ENCODE results near the gene SLC25A15.
A peak's percentile ranks its signal among the peaks of the same experiment; 100 is the strongest.

SLC25A15 gene

DNA sequence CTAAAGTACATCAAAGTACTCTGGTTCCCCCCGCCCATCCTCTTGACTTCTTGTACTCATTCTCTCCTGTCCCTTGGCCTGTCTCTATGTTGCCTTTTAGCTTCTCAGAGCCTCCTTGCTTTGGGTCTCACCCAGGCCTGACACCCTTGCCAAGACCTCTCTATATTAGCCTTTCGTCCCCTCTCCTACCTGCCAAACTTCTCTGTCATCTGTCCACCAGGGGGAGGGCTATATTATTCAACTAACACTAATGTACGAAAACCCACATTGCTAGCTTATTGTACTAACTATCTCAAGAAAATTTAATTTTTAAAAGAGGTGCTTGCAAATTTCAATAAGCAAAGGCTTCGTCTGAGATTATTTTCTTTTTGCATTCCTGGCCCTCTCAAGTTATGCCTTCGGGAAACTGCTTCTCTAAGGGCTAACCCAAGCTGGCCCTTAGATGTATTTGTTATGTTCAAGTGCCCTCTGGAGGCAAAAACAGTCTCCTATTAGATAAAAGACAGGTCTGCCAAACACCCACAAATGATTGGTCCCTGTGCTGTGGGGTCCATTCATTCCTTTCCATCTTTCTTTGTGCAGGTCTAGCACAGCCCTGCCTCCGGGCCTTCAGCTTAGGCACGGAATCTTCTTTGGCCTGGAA, 12.1 kb upstream of the SLC25A15 start (continued):
- TF ChIP-seq, protein P1, sequence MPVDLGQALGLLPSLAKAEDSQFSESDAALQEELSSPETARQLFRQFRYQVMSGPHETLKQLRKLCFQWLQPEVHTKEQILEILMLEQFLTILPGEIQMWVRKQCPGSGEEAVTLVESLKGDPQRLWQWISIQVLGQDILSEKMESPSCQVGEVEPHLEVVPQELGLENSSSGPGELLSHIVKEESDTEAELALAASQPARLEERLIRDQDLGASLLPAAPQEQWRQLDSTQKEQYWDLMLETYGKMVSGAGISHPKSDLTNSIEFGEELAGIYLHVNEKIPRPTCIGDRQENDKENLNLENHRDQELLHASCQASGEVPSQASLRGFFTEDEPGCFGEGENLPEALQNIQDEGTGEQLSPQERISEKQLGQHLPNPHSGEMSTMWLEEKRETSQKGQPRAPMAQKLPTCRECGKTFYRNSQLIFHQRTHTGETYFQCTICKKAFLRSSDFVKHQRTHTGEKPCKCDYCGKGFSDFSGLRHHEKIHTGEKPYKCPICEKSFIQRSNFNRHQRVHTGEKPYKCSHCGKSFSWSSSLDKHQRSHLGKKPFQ (tag by site-specific recombination; IDR thresholded peaks at IDR 0.05) = no peak
- no peak for TF ChIP-seq ZNF341 (tag by site-specific recombination; IDR thresholded peaks at IDR 0.05; ENCODE audit: low read depth)
- TF ChIP-seq ZNF548 (tag by site-specific recombination; IDR thresholded peaks at IDR 0.05) = no peak
- 0 out of 2 replicates have a peak, but pooled peaks have one; percentile 44 for TF ChIP-seq ZNF660 (tag by site-specific recombination; IDR thresholded peaks at IDR 0.05)
- no peak for TF ChIP-seq GLI2 (tag by site-specific recombination; IDR thresholded peaks at IDR 0.05; ENCODE audit: borderline replicate concordance, low read depth)
- TF ChIP-seq, protein P2, sequence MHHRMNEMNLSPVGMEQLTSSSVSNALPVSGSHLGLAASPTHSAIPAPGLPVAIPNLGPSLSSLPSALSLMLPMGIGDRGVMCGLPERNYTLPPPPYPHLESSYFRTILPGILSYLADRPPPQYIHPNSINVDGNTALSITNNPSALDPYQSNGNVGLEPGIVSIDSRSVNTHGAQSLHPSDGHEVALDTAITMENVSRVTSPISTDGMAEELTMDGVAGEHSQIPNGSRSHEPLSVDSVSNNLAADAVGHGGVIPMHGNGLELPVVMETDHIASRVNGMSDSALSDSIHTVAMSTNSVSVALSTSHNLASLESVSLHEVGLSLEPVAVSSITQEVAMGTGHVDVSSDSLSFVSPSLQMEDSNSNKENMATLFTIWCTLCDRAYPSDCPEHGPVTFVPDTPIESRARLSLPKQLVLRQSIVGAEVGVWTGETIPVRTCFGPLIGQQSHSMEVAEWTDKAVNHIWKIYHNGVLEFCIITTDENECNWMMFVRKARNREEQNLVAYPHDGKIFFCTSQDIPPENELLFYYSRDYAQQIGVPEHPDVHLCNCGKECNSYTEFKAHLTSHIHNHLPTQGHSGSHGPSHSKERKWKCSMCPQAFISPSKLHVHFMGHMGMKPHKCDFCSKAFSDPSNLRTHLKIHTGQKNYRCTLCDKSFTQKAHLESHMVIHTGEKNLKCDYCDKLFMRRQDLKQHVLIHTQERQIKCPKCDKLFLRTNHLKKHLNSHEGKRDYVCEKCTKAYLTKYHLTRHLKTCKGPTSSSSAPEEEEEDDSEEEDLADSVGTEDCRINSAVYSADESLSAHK (tag by site-specific recombination; IDR thresholded peaks at IDR 0.05) = no peak
- TF ChIP-seq ZFP3 (tag by site-specific recombination; IDR thresholded peaks at IDR 0.05; ENCODE audit: low read depth) = no peak
- no peak for TF ChIP-seq ZNF791 (tag by site-specific recombination; IDR thresholded peaks at IDR 0.05)
- TF ChIP-seq ZNF19 (tag by site-specific recombination; IDR thresholded peaks at IDR 0.05; ENCODE audit: low read depth) = no peak
- no peak; the same call in 1 of the 2 replicates for TF ChIP-seq KLF10 (tag by site-specific recombination; IDR thresholded peaks at IDR 0.05)
- TF ChIP-seq, protein P3, sequence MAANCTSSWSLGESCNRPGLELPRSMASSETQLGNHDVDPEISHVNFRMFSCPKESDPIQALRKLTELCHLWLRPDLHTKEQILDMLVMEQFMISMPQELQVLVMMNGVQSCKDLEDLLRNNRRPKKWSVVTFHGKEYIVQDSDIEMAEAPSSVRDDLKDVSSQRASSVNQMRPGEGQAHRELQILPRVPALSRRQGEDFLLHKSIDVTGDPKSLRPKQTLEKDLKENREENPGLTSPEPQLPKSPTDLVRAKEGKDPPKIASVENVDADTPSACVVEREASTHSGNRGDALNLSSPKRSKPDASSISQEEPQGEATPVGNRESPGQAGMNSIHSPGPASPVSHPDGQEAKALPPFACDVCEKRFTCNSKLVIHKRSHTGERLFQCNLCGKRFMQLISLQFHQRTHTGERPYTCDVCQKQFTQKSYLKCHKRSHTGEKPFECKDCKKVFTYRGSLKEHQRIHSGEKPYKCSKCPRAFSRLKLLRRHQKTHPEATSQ (tag by site-specific recombination; IDR thresholded peaks at IDR 0.05) = no peak
- no peak for TF ChIP-seq KLF7 (tag by site-specific recombination; IDR thresholded peaks at IDR 0.05; ENCODE audit: borderline replicate concordance)
- TF ChIP-seq ZNF658 (tag by site-specific recombination; IDR thresholded peaks at IDR 0.05) = no peak
- TF ChIP-seq, protein P4, sequence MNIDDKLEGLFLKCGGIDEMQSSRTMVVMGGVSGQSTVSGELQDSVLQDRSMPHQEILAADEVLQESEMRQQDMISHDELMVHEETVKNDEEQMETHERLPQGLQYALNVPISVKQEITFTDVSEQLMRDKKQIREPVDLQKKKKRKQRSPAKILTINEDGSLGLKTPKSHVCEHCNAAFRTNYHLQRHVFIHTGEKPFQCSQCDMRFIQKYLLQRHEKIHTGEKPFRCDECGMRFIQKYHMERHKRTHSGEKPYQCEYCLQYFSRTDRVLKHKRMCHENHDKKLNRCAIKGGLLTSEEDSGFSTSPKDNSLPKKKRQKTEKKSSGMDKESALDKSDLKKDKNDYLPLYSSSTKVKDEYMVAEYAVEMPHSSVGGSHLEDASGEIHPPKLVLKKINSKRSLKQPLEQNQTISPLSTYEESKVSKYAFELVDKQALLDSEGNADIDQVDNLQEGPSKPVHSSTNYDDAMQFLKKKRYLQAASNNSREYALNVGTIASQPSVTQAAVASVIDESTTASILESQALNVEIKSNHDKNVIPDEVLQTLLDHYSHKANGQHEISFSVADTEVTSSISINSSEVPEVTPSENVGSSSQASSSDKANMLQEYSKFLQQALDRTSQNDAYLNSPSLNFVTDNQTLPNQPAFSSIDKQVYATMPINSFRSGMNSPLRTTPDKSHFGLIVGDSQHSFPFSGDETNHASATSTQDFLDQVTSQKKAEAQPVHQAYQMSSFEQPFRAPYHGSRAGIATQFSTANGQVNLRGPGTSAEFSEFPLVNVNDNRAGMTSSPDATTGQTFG (tag by site-specific recombination; IDR thresholded peaks at IDR 0.05; ENCODE audit: borderline replicate concordance) = no peak

DNA sequence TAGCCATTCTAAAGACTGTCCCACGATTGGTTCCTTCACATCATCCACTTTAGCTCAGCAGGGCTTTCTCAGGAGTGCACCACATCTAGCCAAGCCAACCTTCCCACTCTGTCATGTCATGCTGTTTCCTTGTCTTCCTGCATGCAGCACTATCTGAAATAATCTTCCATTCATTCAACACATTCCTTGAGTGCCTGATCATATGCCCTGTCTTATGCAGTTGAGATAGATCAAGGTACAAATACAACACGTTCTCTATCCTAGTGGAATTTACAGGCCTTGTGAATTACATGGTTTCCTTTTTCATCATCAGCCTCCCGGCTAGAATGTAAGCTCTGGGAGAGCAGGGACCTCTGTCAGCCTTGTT, 11.6 kb upstream of the SLC25A15 start:
- ChIA-PET POLR2A (interaction anchor here (0.6 to 1.0 kb wide), 3 partner anchors 9 to 283 kb away, joined by 3 to 4 read pairs (median 3); partner anchors contain the start of gene WBP4), CTCF (interaction anchor here (0.6 to 1.6 kb wide), 13 partner anchors 9 to 1162 kb away, joined by 3 to 7 read pairs (median 4); partner anchors contain the start of gene SLC25A15)
- H3K27ac ChIP-seq (ENCODE audit: extremely low read depth, low read depth, low read length) = no peak overlapping the region

More for the DNA sequence above, 11.6 kb upstream of the SLC25A15 start:
- Histone ChIP-seq H3K4me1 (ENCODE audit: control insufficient read depth, insufficient read depth, low read length) (no peaks in the 10 kb centered on the region), H3K36me3 (ENCODE audit: control insufficient read depth in 2 of 2, insufficient read depth in 1 of 2, low read length in 2 of 2) (no peaks in the 10 kb centered on the region), H3K9me3 (ENCODE audit: control insufficient read depth, insufficient read depth, low read depth, low read length) (no peaks in the 10 kb centered on the region), H3K4me3 (ENCODE audit: low read depth, low read length) (no peak overlapping the region)
- TF ChIP-seq ZBTB17 (tag by site-specific recombination; IDR thresholded peaks at IDR 0.05) (no peak), ZNF830 (tag by site-specific recombination; IDR thresholded peaks at IDR 0.05; ENCODE audit: low read depth) (no peak), ZNF548 (tag by site-specific recombination; IDR thresholded peaks at IDR 0.05) (no peak), ZNF19 (tag by site-specific recombination; IDR thresholded peaks at IDR 0.05; ENCODE audit: low read depth) (no peak), ZNF544 (tag by site-specific recombination; IDR thresholded peaks at IDR 0.05) (no peak), TRIM28 (IDR thresholded peaks at IDR 0.05; ENCODE audit: borderline replicate concordance, low read length) (no peak), ZNF501 (tag by site-specific recombination; IDR thresholded peaks at IDR 0.05) (no peak), GLIS2 (tag by site-specific recombination; IDR thresholded peaks at IDR 0.05) (no peak), ZBTB20 (tag by site-specific recombination; IDR thresholded peaks at IDR 0.05) (no peak), ZNF184 (tag by site-specific recombination; IDR thresholded peaks at IDR 0.05) (no peak), ZNF433 (tag by site-specific recombination; IDR thresholded peaks at IDR 0.05; ENCODE audit: low read depth) (no peak)
